Adrenal gland (tissue), 12 donors: Measurements from ENCODE around the gene PRLR. TPM values are rescaled to one million over a fixed set of nuclear protein-coding genes. Genes with fewer than 3 reads are reported as not detected.

Experiments
- DNase-seq, 7 donors: peaks; one replicate each; pipeline ENCODE4 v3.0.0-alpha.2; 2019 to 2020
- H3K27ac ChIP-seq, 5 donors: fragments of 200-600 bp; sonication (generic) in 4 of 5; 1 replicate in 3 of 5; 2 replicates in 2 of 5; pipeline versions ENCODE4 v1.5.1 to v1.8.0; 2016 to 2020; ENCODE audit warnings: mild to moderate bottlenecking in 1 of 5
- H3K27me3 ChIP-seq: fragments of 200-600 bp; 2 replicates; pipeline ENCODE4 v1.8.0; 2021
- H3K36me3 ChIP-seq, 2 donors: fragments of 200-600 bp; replicated peaks in 1 of 2; 1 replicate in 1 of 2; 2 replicates in 1 of 2; pipeline versions ENCODE4 v1.5.1 to v1.8.0; 2018 to 2022
- H3K4me1 ChIP-seq, 2 donors: fragments of 200-600 bp; replicated peaks in 1 of 2; 1 replicate in 1 of 2; 2 replicates in 1 of 2; pipeline versions ENCODE4 v1.5.1 to v1.8.0; 2018 to 2021
- H3K4me3 ChIP-seq, 4 donors: fragments of 200-600 bp; sonication (generic) in 3 of 4; one replicate each; pipeline ENCODE4 v1.5.1; 2016 to 2018
- H3K9me3 ChIP-seq, 3 donors: fragments of 200-600 bp; sonication (generic) in 1 of 3; replicated peaks in 1 of 3; 1 replicate in 2 of 3; 2 replicates in 1 of 3; pipeline versions ENCODE4 v1.5.1 to v1.8.0; 2016 to 2021
- CTCF ChIP-seq, 6 experiments: fragments of 450-650 bp in 4 of 6; fragments of 200-600 bp in 2 of 6; sonication (generic) in 1 of 6; IDR thresholded peaks; 1 replicate in 5 of 6; 2 replicates in 1 of 6; pipeline versions ENCODE4 v1.5.1 to v1.8.0; 2016 to 2021; ENCODE audit warnings: antibody characterized with exemption in 6 of 6, mild to moderate bottlenecking in 2 of 6, moderate library complexity in 1 of 6
- POLR2A ChIP-seq, 2 donors: fragments of 450-650 bp; IDR thresholded peaks; one replicate each; pipeline ENCODE4 v1.6.1; 2017; ENCODE audit warnings: antibody characterized with exemption in 2 of 2, mild to moderate bottlenecking in 2 of 2, moderate library complexity in 1 of 2
- WGBS, 4 donors: extraction: QIAGEN DNeasy Blood & Tissue Kit in 2 of 4; methylation state at CpG; one replicate each; pipeline versions ENCODE4 v1.1.5 to v1.1.7; 2013 to 2017; 5-methylcytosine and 5-hydroxymethylcytosine counted together
- intact Hi-C, 2 donors: fragments of 100-400 bp; cut with DNase I; formaldehyde crosslinking; loops; one replicate each; pipeline versions ENCODE4 v1.14.1 to v1.15.0; 2022 to 2023
- polyA plus RNA-seq, 3 donors: library from polyadenylated mRNA; stranded (reverse); fragments of 200-250 nt in 2 of 3; fragments of 350-450 nt in 1 of 3; fragmentation: Illumina TruSeq in 1 of 3; extraction: RNeasy Lipid Tissue Mini Kit (QIAGEN cat#74804) in 1 of 3; gene quantifications; one replicate each; pipeline ENCODE4 v1.2.3, GENCODE V29; 2013 to 2014
- total RNA-seq, 9 donors: library from RNA; depleted of rRNA in 4 of 9; stranded (reverse); fragments of >200 nt in 4 of 9; fragments of 120-200 nt in 1 of 9; fragmentation: NEBNext Ultra II Directional in 1 of 9; extraction: Animal tissue kit (Norgen Biotek cat#: 25700) in 1 of 9; gene quantifications; one replicate each; pipeline versions ENCODE4 v1.1.0 to v1.2.4, GENCODE V29; 2013 to 2023
- donor health status: healthy with polysubstance abuse.
- donor health status: Bipolar disorder and iron deficiency.
- donor health status: DM: yes; HTN: yes; CAD: no.
- donor health status: DM: no; HTN: no; CAD: no.
- donor health status: DM: no; HTN: no; CAD: no.
- donor health status: DM: yes; HTN: yes; CAD: no.

The PRLR gene
- total and polyA plus RNA-seq, 12 donors: 2.1 to 149 (median 74.1) TPM

GRCh38 chr5:35233601-35234000, 3.3 kb upstream of the PRLR start:
- Histone ChIP-seq H3K27ac (no peak overlapping the region), H3K9me3 (no peaks in the 10 kb centered on the region), H3K27me3 (no peaks in the 10 kb centered on the region), H3K36me3 (no peaks in the 10 kb centered on the region), H3K4me3 (no peak overlapping the region), H3K4me1 (peaks cover 30 to 31% of the 10 kb centered on the region in 2 donors)
- TF ChIP-seq CTCF (IDR thresholded peaks at IDR 0.05) (no peak), POLR2A (IDR thresholded peaks at IDR 0.05) (no peak)
- DNase-seq: no peak
- intact Hi-C loops: no loop called here
- WGBS, 4 donors: 93 to 97% (median 96%) methylated on average over 11 of the region's 11 CpGs

GRCh38 chr5:35233121-35233520, 2.8 kb upstream of the PRLR start:
- DNase-seq: no peak
- WGBS, 4 donors: 86 to 95% (median 92%) methylated on average over 4 of the region's 4 CpGs
- TF ChIP-seq CTCF (IDR thresholded peaks at IDR 0.05): no peak
- no peak for TF ChIP-seq POLR2A (IDR thresholded peaks at IDR 0.05)
- H3K4me3 ChIP-seq: no peak overlapping the region
- H3K27me3 ChIP-seq: no peaks in the 10 kb centered on the region
- peaks cover 33 to 34% of the 10 kb centered on the region in 2 donors for H3K4me1 ChIP-seq
- intact Hi-C loops: no loop called here
- no peak overlapping the region for H3K27ac ChIP-seq
- no peaks in the 10 kb centered on the region for H3K9me3 ChIP-seq
- H3K36me3 ChIP-seq: no peaks in the 10 kb centered on the region

DNA sequence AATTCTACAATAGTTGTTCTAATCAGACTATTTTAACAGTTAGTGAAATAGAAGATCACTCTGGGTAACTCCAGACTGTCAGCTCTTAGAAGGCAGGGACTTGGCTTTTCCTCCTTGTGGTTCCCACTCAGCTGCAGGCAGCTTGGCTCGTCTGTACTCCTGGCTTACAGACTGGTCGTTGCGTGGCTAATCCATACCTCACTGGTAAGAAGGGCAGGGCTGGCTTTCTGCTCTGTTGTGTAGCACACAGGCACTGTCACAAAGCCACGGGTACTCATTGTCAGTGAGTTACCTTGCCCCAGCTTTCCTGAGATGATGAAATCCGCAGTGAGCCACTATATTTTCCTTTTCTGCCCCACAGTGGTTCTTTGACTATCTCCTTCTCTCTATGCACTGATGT, 1.8 kb upstream of the PRLR start:
- H3K4me3 ChIP-seq: no peak overlapping the region
- TF ChIP-seq CTCF (IDR thresholded peaks at IDR 0.05): no peak
- TF ChIP-seq POLR2A (IDR thresholded peaks at IDR 0.05): no peak
- no peaks in the 10 kb centered on the region for H3K9me3 ChIP-seq
- H3K27me3 ChIP-seq: no peaks in the 10 kb centered on the region
- H3K36me3 ChIP-seq: no peaks in the 10 kb centered on the region
- peaks cover 36 to 40% of the 10 kb centered on the region in 2 donors for H3K4me1 ChIP-seq
- intact Hi-C loops: no loop called here
- no peak overlapping the region for H3K27ac ChIP-seq
- WGBS, 4 donors: 67 to 92% (median 85%) methylated on average over 1 to 5 of the region's 5 CpGs
- no peak for DNase-seq

GRCh38 chr5:35229076-35230037, 930 bp downstream of the PRLR start:
- peak; percentile 43 to 71 (median 50) for DNase-seq
- H3K4me3 ChIP-seq: peak overlapping the region; percentile 20 to 65 (median 51)
- H3K4me1 ChIP-seq: peaks cover 37 to 49% of the 10 kb centered on the region in 2 donors
- H3K9me3 ChIP-seq: no peaks in the 10 kb centered on the region
- TF ChIP-seq CTCF (IDR thresholded peaks at IDR 0.05) (peak in 4 of 6 experiments; percentile 18 to 27 (median 23)), POLR2A (IDR thresholded peaks at IDR 0.05) (no peak)
- peak overlapping the region in 3 of 5 donors; percentile 73 to 84 (median 78) for H3K27ac ChIP-seq
- H3K27me3 ChIP-seq: no peaks in the 10 kb centered on the region
- H3K36me3 ChIP-seq: no peaks in the 10 kb centered on the region
- intact Hi-C loops: no loop called here
- 5 to 6% (median 6%) methylated on average over 30 of the region's 30 CpGs for WGBS, 4 donors
